Cardiac fibroblast (primary cell): ENCODE data around the gene PSAT1.

Experiments
- DNase-seq, 2 donors: peaks; one replicate each; pipeline versions ENCODE4 v3.0.0 to v3.0.0-alpha.2; 2010; ENCODE audit warnings: low read depth in 2 of 2
- H3K4me3 ChIP-seq, 2 donors: replicated peaks in 1 of 2; 1 replicate in 1 of 2; 2 replicates in 1 of 2; pipeline ENCODE4 v1.5.1; 2011; ENCODE audit warnings: low read depth in 2 of 2, low read length in 2 of 2, mild to moderate bottlenecking in 2 of 2, moderate library complexity in 1 of 2
- CTCF ChIP-seq: IDR thresholded peaks from one replicate; pipeline ENCODE4 v1.5.1; 2011; ENCODE audit warnings: low read depth, mild to moderate bottlenecking, low read length, inconsistent platforms

Gene PSAT1

GRCh38 chr9:78306222-78307076, 9.5 kb downstream of the PSAT1 start:
- TF ChIP-seq CTCF: no peak
- no peak for DNase-seq
- H3K4me3 ChIP-seq: no peak overlapping the region

DNA sequence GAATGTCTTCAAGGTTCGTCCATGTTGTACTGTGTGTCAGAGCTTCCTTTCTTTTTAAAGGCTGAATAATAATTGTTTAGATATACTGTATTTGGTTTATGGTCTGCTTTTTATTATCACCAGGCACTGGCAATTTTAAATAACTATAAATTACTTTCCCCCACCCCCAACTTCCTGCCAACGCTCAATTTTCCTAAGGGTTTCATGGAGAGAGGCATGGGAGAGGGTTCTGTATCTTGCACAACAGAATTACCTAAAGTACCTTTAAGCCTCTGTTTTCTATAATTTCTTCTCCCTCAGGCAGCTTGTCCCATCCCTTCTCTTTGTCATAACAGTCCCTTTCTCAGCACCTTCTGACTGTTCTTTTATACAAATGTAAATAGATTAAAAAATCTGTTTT, 10.4 kb downstream of the PSAT1 start:
- no peak overlapping the region for H3K4me3 ChIP-seq
- TF ChIP-seq CTCF: no peak
- DNase-seq: no peak

DNA sequence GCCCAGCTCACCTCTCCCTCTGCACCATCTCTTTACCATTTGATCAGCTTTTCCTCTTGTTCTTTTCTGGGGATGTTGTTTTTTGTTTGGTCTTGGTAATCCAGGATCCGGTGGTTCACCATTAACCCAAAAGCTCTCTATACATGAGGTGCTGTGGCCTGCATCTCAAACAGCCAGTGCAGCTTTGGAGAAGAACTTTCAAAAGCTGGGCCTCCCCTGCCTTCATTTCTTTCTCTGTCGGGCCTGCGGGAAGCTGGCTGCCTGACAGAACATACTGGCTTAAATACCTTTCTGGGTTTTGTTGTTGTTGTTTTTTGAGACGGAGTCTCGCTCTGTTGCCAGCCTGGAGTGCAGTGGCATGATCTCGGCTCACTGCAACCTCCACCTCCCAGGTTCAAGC, 12.1 kb downstream of the PSAT1 start:
- no peak for TF ChIP-seq CTCF
- DNase-seq: no peak
- H3K4me3 ChIP-seq: no peak overlapping the region

DNA sequence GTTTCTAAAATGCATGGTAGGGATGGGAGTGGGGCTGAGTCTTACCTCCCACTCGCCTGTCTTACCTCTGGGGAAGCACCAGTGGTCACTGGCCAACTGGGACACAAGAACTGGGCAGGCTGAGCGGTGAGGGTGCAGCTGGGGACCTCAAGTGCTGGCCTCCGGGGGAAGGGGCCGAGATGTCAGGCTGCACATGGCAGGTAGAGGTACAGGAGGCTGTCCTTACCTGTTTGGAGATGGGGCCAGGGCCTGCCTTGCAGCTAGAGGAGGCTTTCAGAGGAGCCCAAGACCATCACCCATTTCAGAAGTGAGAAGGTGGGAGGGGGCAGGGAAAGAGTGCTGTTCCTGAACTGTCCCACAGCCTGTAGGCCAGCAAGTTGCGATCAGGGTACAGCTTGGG, 14.2 kb downstream of the PSAT1 start:
- no peak overlapping the region for H3K4me3 ChIP-seq
- DNase-seq: no peak
- no peak for TF ChIP-seq CTCF

GRCh38 chr9:78311886-78312524, 15.1 kb downstream of the PSAT1 start:
- H3K4me3 ChIP-seq: no peak overlapping the region
- TF ChIP-seq CTCF: no peak
- no peak for DNase-seq

GRCh38 chr9:78314550-78314949, 17.6 kb downstream of the PSAT1 start:
- H3K4me3 ChIP-seq: no peak overlapping the region
- no peak for DNase-seq
- TF ChIP-seq CTCF: no peak
